Breast epithelium (tissue), 3 donors: ENCODE measurements around the gene CORO2B.

Experiments used
- CTCF ChIP-seq, 3 donors: fragments of 450-650 bp; IDR thresholded peaks; one replicate each; pipeline ENCODE4 v1.5.1; 2016 to 2017; ENCODE audit warnings: antibody characterized with exemption in 3 of 3, mild to moderate bottlenecking in 3 of 3, moderate library complexity in 3 of 3
- POLR2A ChIP-seq: fragments of 450-650 bp; IDR thresholded peaks from one replicate; pipeline ENCODE4 v1.6.1; 2016; ENCODE audit warnings: antibody characterized with exemption, mild to moderate bottlenecking, moderate library complexity

- TF ChIP-seq CTCF (IDR thresholded peaks at IDR 0.05) (no peak), POLR2A (no peak)
Measured at GRCh38 chr15:68552344-68552743, 26.4 kb upstream of the CORO2B start.
